Effector memory CD4-positive, alpha-beta T cell (primary cell): Measurements from ENCODE around the gene MDP1.

Experiments used
- DNase-seq, 3 donors: peaks; one replicate each; pipeline ENCODE4 v3.0.0-alpha.2; 2020
- H3K27ac ChIP-seq: 2 replicates; pipeline ENCODE4 v1.7.0; 2013; ENCODE audit warnings: mild to moderate bottlenecking, low read length, moderate library complexity; ENCODE audit not compliant: insufficient read depth, poor library complexity, severe bottlenecking
- H3K27me3 ChIP-seq: replicated peaks from 2 replicates; pipeline ENCODE4 v1.7.0; 2013; ENCODE audit warnings: mild to moderate bottlenecking, low read length; ENCODE audit not compliant: insufficient read depth, control insufficient read depth, poor library complexity, severe bottlenecking
- H3K36me3 ChIP-seq: 2 replicates; pipeline ENCODE4 v1.7.0; 2013; ENCODE audit warnings: mild to moderate bottlenecking, low read length, moderate library complexity; ENCODE audit not compliant: control insufficient read depth, insufficient read depth
- H3K4me1 ChIP-seq: 2 replicates; pipeline ENCODE4 v1.7.0; 2013; ENCODE audit warnings: low read length, mild to moderate bottlenecking; ENCODE audit not compliant: control insufficient read depth, insufficient read depth, poor library complexity, severe bottlenecking
- H3K4me3 ChIP-seq: 2 replicates; pipeline ENCODE4 v1.7.0; 2013; ENCODE audit warnings: low read length, low read depth, mild to moderate bottlenecking; ENCODE audit not compliant: insufficient read depth, poor library complexity, severe bottlenecking
- H3K9me3 ChIP-seq: 2 replicates; pipeline ENCODE4 v1.7.0; 2013; ENCODE audit warnings: mild to moderate bottlenecking, low read length, moderate library complexity; ENCODE audit not compliant: control insufficient read depth

Gene MDP1

DNA sequence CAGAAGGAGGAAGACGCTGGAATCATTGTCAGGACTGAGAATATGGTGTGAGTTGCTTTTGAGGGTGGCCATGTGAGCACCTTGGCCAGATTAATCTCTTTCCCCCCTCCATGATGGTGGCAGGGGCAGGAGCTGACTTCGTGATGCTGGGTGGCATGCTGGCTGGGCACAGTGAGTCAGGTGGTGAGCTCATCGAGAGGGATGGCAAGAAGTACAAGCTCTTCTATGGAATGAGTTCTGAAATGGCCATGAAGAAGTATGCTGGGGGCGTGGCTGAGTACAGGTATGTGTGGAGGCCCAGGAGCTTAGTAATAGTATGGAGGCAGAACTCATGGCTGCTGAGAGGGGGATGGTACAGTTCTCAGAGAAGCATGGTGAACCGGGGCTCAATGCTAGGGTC lies 22.3 kb upstream of the MDP1 start:
- no peaks in the 10 kb centered on the region for H3K27me3 ChIP-seq
- no peak overlapping the region for H3K27ac ChIP-seq
- H3K4me3 ChIP-seq, result no peak overlapping the region
- peaks cover 48% of the 10 kb centered on the region for H3K4me1 ChIP-seq
- H3K9me3 ChIP-seq, result no peaks in the 10 kb centered on the region
- DNase-seq, result no peak
- H3K36me3 ChIP-seq, result peaks cover 54% of the 10 kb centered on the region

DNA sequence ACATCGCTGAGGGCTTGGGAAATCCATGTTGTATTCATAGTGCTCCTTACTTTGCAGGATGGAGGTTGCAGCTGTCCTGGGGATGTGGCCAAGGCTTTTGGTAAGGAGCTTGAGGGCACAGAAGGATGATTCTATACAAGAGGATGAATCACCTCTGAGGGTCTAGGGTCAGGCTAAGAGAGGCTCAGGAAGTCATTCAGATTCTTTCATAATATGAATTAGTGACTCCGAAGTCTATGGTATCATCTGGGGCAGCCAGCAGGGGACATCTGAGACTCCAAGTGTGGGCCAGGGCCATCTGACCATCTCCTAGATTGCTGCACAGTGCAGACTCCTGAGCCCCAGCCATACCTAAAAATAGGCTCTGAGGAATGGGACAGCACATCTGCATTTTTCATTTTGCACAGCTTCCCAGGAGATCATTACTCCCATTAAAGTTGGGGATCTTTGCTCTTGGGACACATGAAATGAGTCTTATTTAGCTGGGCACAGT lies 21.6 kb upstream of the MDP1 start:
- no peak overlapping the region for H3K4me3 ChIP-seq
- H3K36me3 ChIP-seq, result peaks cover 54% of the 10 kb centered on the region
- no peaks in the 10 kb centered on the region for H3K9me3 ChIP-seq
- no peak for DNase-seq
- peaks cover 47% of the 10 kb centered on the region for H3K4me1 ChIP-seq
- H3K27ac ChIP-seq, result no peak overlapping the region
- no peaks in the 10 kb centered on the region for H3K27me3 ChIP-seq

DNA sequence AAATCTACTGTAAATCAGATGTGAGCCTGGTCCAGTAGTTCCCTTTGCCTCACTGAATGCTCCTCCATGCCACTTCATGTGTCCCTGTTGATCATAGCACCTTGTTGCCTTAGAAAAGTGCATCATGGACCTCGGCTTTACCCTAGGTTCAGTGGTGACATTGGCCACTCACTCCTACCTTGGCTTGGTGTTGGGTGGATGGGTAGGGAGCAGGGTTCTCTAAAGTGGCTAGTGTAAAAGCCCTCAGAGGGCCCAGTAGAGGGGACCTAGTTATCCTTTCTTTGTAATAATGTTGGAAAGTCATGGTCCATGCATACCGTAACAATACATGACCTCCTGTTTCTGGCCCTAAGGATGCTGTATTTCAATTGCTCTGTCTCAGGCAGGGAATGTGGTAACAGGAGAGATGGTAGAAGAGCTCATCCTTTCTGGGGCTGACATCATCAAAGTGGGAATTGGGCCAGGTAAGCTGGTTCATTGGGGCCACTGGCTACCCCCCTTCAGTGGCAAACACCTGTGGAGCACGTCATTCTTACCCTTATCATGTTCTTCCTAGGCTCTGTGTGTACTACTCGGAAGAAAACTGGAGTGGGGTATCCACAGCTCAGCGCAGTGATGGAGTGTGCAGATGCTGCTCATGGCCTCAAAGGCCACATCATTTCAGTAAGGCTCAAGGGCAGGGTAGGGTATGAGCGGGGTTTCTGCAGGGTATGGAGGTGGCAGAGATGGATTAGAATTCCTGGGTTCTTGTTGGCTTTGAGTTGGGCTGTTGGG lies 21.0 kb upstream of the MDP1 start:
- Histone ChIP-seq H3K4me3 (no peak overlapping the region), H3K36me3 (peaks cover 54% of the 10 kb centered on the region), H3K4me1 (peaks cover 47% of the 10 kb centered on the region), H3K9me3 (no peaks in the 10 kb centered on the region), H3K27ac (no peak overlapping the region), H3K27me3 (no peaks in the 10 kb centered on the region)
- DNase-seq, result no peak

DNA sequence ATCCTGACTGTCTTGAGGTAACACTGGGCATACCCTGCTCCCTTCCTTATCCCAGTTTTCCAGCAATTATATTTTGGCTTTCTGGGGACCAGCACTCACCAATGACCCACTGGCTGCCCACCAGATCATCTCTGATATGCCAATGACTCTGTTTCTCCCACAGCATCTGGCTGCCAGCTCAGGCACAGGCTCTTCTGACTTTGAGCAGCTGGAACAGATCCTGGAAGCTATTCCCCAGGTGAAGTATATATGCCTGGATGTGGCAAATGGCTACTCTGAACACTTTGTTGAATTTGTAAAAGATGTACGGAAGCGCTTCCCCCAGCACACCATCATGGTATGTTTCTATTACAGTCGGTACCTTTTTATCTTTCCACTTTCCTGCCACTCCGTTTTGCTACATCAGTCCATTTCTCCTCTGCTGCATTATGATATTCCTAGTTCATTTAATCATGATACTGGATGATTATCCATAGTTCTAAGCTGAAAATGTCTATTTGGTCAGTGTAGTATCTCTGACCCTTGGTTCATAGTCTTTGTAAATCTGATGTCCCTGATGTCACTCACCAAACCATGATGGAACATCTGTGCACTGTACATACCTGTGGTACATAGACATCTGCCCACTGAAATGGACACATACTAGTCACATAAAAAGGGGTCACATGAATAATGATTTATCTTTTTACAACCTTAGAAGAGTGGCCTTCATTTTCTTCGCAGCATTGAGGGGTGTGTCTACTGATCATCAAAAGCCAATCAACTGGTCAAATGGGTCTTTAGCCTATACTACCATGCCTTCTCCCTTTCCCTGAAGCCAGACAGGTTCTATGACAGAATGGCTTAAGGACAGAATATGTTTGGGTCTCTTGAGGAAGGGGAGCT lies 20.2 kb upstream of the MDP1 start:
- DNase-seq, result no peak
- H3K36me3 ChIP-seq, result peaks cover 52% of the 10 kb centered on the region
- no peaks in the 10 kb centered on the region for H3K27me3 ChIP-seq
- no peaks in the 10 kb centered on the region for H3K9me3 ChIP-seq
- H3K4me1 ChIP-seq, result peaks cover 46% of the 10 kb centered on the region
- no peak overlapping the region for H3K4me3 ChIP-seq
- no peak overlapping the region for H3K27ac ChIP-seq

DNA sequence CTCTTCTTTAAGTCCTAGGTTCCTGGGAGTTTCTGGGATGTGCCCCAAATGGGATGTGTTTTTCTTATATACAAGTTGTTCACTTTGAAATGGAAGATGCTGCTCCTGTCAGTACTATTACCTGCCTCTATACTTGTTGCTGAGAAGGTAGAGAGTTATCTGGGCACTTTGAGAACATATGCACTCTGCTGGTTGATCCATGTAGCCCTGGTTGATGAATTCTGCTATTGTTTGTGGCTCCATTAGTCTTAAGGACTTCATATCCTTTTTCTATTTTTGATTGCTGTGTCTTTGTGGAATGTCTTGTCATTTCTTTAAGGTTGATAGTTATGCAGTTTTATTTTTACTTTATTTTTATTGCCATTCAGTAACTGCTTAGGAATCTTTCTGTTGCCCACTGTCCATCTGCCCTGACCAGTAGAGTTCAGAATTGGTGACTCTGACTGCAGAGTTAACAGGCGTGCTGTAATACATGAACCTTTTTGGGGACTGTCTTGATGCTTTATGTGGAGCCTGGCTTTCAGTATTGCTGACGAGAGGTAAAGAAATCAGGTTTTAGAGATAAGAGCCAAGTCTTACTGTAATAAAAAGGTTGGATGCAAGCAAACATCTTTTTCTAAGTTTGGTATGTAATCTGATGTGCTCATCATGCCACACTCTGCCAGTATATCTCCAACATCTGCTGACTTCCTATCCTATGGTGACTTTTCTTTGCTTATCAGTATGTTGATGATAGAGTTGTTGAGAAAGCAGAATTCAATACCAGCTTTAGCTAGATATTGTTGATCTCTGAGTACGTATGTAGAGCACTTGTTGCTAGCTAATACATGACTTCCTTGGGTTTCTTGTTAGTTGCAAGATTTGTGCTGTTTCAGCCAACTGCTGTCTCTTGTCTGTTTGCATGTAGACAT lies 18.5 kb upstream of the MDP1 start:
- Histone ChIP-seq H3K27ac (peak overlapping the region; percentile 83), H3K4me3 (no peak overlapping the region), H3K36me3 (peaks cover 37% of the 10 kb centered on the region), H3K9me3 (no peaks in the 10 kb centered on the region), H3K4me1 (peaks cover 34% of the 10 kb centered on the region), H3K27me3 (no peaks in the 10 kb centered on the region)
- DNase-seq, result no peak

DNA sequence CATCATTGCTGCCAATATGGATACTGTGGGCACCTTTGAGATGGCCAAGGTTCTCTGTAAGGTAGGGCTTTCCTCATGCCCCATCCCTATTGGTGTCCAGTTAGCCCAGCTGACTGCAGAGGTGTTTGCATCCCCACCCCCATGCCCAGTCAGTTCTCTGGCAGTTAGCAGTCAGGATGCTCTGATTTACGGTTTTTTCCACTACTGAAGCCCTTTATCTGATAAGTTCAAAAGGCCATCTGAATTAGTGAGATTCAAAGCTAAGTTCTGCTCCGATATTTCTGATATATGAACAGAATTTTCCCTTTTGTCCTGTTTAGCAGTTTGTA lies 17.6 kb upstream of the MDP1 start:
- no peaks in the 10 kb centered on the region for H3K27me3 ChIP-seq
- peaks cover 28% of the 10 kb centered on the region for H3K4me1 ChIP-seq
- peaks cover 30% of the 10 kb centered on the region for H3K36me3 ChIP-seq
- no peak for DNase-seq
- H3K27ac ChIP-seq, result peak overlapping the region; percentile 83
- H3K9me3 ChIP-seq, result no peaks in the 10 kb centered on the region
- H3K4me3 ChIP-seq, result peak overlapping the region; percentile 98

DNA sequence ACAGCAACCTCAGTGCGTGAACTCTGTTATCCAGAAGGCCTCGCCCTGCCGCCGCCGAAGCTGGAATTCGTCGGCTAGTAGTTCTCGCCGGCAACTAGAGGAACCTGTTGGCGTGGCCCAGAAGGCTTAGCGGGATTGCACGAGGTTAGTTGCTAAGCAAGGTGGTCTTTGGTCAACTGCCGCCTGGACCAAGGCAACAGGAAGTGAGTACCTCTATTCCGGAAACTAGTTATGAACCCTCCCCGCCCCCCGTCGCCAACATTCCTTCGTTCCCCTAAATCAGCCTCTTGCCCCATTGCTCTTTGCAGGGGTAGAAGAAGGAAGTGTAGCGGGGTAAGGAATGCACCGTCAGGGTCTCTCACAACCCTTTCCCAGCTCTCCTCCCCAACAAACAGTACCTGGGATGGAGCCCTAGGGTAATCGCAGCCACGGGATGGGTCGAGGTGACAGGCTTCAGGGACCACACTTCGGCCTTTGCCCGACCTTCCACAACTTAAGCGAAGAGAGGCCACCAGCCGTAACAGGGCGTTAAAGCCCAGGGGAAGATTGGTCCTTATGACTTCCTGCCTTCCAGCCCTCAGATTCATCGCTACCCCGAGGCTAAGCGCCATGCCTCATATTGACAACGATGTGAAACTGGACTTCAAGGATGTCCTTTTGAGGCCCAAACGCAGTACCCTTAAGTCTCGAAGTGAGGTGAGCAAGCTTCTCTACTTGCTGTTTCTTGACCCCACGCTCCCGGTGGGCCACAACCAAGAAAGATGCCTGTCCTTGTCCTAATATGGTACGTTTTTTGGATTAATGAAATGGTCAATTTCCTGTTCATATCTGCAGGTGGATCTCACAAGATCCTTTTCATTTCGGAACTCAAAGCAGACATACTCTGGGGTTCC lies 17.0 kb upstream of the MDP1 start, which contains the start of gene GMPR2:
Gene GMPR2, plus strand, starts transcription at position 285 of the 893 bp plus-strand sequence. Its CDS starts 325 bp downstream, at position 610.
- H3K4me3 ChIP-seq, result peak within 1 kb of the TSS; percentile 98
- H3K4me1 ChIP-seq, result peaks cover 28% of the 10 kb centered on the region
- peak within 1 kb of the TSS; percentile 83 for H3K27ac ChIP-seq
- peaks cover 24% of the 10 kb centered on the region for H3K36me3 ChIP-seq
- no peak for DNase-seq
- H3K9me3 ChIP-seq, result no peaks in the 10 kb centered on the region
- H3K27me3 ChIP-seq, result no peaks in the 10 kb centered on the region

DNA sequence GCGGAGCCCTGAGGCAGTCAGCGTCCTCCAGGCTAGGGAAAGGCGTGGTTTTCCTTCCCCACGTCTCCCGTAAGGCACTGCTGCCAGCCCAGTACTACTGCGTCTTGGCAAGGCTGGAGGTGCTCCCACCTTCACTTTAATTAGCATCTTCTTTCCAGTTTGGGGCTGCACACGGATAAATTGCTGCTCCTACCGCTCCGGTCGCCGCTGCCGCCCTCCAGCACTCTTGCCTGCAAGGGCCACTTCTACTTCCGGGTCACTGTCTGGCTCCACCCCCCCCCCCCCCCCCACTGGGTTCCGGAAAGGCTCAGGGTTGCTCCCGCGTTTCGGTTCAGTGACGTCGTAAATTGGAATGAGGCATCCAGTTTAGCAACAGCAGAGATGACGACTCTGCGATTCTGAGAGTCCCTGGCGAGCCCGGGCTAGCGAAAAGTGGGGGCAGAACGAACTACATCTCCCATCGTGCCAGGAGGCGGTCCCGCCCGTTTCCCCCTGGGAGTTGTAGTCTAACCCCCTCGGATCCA lies 16.3 kb upstream of the MDP1 start, which contains the start of gene NEDD8:
Gene NEDD8, minus strand, starts transcription at position 247 of the 524 bp plus-strand sequence. Its CDS starts 100 bp downstream, at position 147.
- peak; percentile 78 to 85 (median 84) for DNase-seq
- H3K27me3 ChIP-seq, result no peaks in the 10 kb centered on the region
- H3K4me3 ChIP-seq, result peak within 1 kb of the TSS; percentile 98
- peak within 1 kb of the TSS; percentile 83 for H3K27ac ChIP-seq
- H3K36me3 ChIP-seq, result peaks cover 17% of the 10 kb centered on the region
- no peaks in the 10 kb centered on the region for H3K9me3 ChIP-seq
- peaks cover 28% of the 10 kb centered on the region for H3K4me1 ChIP-seq
